HG03196 (cell line): ENCODE data around the gene COL19A1.

Experiments
- ATAC-seq: cut with Tn5 transposase; IDR thresholded peaks from one replicate; pipeline ENCODE4 v1.9.1; 2021; ENCODE audit not compliant: unreplicated experiment

The COL19A1 gene

DNA sequence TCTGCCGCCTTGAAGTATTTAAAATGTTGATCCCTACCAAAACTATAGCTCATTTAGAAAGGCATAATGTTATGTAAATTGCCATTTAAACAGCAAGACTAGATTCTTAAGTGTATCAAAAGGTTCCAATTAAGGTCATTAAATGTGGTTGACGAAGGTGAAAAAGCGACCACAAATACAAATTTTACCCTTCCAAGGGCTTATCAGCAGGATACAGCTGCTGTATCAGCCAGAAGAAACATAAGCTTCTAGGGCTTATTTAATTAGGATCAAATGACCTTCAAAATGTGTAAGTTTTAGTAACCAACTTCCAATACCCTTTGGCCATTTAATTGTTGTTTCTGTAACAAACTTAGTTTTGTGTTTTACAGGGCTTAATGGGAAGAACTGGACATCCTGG, 296.6 kb downstream of the COL19A1 start:
- no peak for ATAC-seq

- no peak for ATAC-seq
Measured at GRCh38 chr6:70163795-70164194, 297.4 kb downstream of the COL19A1 start.

DNA sequence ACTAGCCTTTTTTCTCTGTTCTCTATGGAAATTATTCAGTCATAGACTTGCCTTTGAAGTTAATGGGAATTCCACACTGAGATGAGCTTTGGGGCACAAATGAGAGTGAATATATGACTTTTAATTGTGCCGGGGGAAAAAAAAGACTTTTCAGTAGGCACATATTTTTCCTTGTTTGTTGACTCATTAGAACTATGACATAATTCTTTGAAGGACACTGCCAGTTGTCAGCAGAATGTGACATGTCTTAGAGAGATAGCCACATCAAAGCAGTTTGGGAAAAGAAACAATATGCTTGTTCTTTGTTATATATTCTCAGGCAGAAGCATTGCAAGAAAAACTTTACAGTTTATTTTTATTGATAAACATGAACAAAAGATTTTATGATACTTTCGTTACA, 298.2 kb downstream of the COL19A1 start:
- no peak for ATAC-seq

DNA sequence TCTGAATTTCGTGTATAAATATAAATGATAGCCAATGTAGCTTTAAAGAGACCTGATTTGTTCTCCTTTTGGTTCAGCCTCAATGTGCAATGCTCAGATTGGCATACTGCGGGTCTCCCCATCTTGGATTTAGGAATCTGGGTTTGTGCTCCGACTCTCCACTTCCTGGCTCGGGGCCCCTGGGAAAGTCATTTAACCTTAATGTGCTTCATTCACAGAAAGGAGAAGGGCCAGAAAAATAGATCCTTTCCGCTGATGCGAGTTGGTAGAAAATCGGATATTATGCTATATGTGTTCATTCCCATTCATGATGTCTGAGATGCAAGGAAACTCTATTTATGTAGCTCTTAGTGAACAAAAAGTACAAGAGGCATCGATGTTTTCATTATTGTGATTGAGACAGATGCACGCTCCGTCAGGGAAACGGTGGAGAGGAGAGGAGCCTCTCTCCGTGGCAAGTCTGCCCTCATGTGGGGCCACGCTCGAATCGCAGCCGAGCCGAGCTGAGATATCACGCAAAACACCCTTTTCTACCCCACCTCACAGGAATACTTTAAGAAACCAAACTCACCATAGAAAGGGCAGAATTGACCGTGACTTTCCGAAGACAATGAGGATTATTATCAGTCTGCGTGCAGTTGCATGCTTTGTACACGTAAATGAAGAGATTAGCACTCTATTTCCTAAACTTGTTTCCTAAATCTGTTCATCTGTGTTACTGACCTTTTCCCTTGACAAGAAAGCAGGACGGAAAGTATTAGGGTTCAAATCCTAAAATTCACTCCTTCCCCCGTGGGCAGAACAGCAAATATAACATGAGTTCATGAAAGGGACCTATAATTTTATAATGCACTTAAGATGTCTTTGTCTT, 300.0 kb downstream of the COL19A1 start:
- ATAC-seq: peak; percentile 97

DNA sequence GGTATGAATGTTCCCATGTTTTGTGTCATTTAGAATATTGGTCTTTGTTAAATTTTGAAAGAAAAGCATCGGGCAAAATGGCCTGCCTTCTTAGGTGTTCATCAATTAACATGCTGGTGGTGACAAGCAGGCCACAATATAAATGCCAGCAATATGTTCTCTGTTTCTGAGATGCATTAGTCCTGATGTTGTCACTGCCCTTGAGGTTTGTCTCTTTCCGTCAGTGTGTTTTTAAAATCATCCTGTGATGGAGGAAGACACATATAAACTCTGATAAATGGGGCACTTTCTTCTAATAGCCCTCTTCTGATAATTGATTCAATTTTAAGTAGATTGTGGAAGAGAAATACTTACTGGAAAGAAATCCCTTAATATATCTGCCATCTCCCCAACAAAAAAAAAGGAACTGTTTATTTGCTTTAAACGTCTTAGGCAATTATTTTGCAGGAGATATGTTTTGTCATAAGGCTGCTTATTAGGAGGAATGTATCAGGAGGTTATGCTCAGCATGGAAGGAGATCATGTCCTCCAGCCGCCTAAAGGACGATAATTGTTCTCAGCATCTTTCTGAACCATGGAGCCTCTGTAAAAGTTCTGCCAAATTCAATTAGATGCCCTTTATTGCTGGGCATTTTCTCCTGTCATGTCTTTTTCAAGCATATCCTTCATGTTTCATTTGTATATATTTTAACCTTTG, 302.5 kb downstream of the COL19A1 start:
- ATAC-seq: no peak

- no peak for ATAC-seq
Measured at GRCh38 chr6:70171236-70171635, 304.9 kb downstream of the COL19A1 start.

DNA sequence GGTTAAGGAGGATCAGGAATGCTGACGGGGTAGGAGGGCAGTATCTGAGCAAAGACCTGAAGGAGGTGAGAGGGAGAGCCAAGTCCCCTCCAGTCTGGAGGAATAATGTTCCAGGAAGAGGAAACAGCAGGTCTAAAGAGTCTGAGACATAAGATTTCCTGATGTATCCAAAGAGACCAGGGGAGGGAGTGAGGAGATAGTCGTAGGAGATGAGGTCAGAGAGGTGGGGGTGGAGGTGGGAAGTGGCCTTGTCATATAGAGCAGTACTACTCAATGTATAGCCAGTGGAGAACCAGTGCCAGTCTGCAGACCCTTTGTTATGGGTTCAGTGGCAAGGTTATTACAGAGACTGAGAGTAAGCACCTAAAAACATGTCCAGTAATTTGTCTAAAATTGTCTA, 305.9 kb downstream of the COL19A1 start:
- ATAC-seq: no peak

DNA sequence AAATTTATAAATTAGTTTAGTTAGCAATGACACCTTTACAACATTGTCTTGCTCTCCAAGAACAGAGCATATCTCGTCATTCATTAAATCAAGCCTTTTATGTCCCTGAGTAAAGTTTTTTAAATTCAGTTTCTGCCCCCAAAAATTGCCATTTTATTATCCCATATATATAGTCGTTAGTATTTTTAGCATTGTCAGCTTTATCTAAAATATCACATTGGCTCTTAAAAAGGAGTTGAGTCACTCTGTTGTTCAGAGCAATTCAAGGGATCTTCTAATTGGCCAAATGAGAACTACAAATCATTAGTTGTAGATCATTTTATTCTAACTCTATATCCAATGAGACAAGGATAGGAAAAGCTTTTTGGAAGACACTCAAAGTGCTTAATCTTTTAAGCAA, 309.4 kb downstream of the COL19A1 start:
- no peak for ATAC-seq

DNA sequence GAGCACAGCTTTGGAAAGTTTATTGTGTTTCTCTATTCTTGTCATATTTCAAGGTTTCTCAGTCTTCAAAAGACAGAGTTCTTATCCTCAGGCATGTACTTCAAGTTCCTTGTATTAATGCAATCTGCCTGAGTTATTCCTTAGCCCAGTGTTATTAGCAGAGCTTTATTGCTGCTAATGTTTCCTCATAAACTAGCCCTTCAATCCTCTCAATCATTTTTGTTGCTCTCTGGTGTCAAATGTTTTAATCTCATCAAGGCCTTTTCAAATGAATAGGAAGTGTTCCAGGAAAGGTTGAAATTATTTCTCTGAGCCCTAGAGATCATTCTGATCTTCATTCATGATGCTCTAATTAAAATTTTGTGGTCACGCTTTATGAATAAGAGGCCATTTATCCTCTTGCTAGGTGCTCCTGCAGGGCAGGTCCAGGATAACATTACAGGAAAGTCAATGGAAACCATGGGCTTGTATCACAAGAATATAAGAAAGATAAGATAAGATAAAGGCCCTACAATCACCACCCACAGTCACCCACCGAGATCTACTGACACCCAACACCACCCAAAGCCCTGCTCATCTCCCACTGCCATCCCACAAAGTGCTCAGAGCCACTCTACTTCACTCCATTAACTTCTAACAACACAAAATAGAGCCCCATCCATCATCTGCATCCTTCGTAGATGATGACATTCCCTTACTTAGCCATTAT, 310.6 kb downstream of the COL19A1 start:
- ATAC-seq: no peak

- no peak for ATAC-seq
Measured at GRCh38 chr6:70180183-70180900, 314.0 kb downstream of the COL19A1 start.

GRCh38 chr6:70180901-70181599, 314.7 kb downstream of the COL19A1 start:
- no peak for ATAC-seq

GRCh38 chr6:70183538-70183937, 317.2 kb downstream of the COL19A1 start:
- ATAC-seq: no peak

DNA sequence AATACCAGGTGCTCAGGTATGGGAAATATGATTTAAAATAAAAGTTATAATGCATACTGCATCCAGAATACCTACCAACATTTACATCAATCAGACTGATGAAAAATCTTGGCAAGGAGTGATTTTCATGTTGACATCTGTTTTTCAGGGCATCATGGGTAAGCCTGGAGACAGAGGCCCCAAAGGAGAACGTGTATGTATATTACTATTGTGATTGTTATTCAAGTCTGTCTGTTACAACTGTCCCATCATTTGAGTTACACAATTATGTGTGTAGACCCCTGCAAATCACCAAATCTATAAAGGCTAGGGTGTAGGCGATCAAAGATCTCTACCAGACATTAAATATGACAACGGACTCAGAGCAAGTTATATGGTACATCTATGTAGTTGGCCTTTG, 318.4 kb downstream of the COL19A1 start:
- no peak for ATAC-seq

- ATAC-seq: no peak
Measured at GRCh38 chr6:70186461-70186860, 320.1 kb downstream of the COL19A1 start.

- ATAC-seq: no peak
Measured at GRCh38 chr6:70188202-70188601, 321.8 kb downstream of the COL19A1 start.

DNA sequence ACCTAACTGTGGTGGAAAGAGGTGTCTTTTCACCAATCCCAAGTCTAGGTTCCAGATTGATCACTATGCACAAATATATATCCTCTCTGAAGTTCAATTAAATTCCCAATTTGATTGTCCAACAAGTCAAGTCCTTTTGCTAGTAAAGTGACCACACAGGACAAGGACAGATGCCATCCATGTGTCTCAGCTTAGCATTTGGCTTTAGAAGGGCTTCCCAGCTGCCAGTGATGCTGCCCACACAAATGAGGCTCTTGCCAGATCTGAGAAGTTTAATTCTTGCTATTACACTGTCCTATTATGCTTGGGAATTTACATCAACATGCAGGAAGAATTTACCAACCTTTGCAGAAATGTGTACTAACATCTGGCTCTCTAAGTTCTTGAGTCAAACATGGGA, 328.1 kb downstream of the COL19A1 start:
- no peak for ATAC-seq

GRCh38 chr6:70196531-70196930, 330.2 kb downstream of the COL19A1 start:
- no peak for ATAC-seq

DNA sequence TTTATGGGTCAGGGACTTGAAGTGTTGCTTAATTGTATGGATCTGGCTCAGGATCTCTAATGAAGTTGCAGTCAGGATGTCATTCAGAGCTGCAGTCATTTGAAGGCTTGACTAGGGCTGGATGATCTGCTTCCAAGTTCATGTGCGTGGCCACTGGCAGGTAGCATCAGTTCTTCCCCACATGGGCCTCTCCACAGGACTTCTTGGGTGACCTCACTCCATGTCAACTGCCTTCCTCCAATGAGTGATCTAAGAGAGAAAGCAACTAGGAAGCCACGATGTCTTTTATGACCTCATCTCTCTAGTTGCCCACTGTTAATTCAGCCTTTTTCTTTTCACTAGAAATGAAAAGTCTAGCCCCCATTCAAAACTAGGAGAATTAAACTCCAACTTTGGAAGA, 332.4 kb downstream of the COL19A1 start:
- no peak for ATAC-seq

GRCh38 chr6:70208235-70208790, 342.0 kb downstream of the COL19A1 start:
- ATAC-seq: no peak

DNA sequence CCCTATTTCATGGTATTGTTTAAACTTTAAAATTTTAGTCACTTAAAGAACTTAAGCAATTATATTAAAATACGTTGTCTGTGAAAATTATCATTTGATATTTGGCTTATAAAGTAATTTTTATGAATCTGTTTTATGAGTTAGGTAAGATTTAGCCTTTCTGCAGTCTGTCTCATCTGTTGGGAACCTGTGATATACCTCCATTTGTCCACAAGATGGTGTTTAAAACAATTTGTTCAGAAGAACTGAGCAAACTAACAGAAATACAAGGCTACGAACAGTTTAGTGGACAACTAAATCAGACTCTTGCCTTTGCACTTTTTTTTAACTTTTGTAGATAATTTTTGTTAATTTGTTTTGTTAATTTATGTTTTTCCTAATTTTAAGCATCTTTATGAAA, 344.1 kb downstream of the COL19A1 start:
- ATAC-seq: no peak
